ENCODE results near the gene NAA11. TPM values are rescaled to one million over a fixed set of nuclear protein-coding genes. Genes with fewer than 3 reads are reported as not detected.
A peak's percentile ranks its signal among the peaks of the same experiment; 100 is the strongest.

Gene NAA11
- not detected for total RNA-seq

- no peak for DNase-seq (ENCODE audit: low spot score)
Measured at GRCh38 chr4:79325864-79326328, at the start of gene NAA11. NAA11 (minus strand) TSS chr4:79326061; CDS start chr4:79325877, 184 bp downstream.

GRCh38 chr4:79370026-79370425, 44.2 kb upstream of the NAA11 start:
- no peak for DNase-seq (ENCODE audit: low spot score)

- no peak for DNase-seq (ENCODE audit: low spot score)
Measured at GRCh38 chr4:79367096-79367495, 41.2 kb upstream of the NAA11 start.

- DNase-seq (ENCODE audit: low spot score): no peak
Measured at GRCh38 chr4:79366422-79366821, 40.6 kb upstream of the NAA11 start.

GRCh38 chr4:79364061-79364460, 38.2 kb upstream of the NAA11 start:
- no peak for DNase-seq (ENCODE audit: low spot score)

GRCh38 chr4:79362626-79363025, 36.8 kb upstream of the NAA11 start:
- no peak for DNase-seq (ENCODE audit: low spot score)

- DNase-seq (ENCODE audit: low spot score): no peak
Measured at GRCh38 chr4:79360006-79360405, 34.1 kb upstream of the NAA11 start.

GRCh38 chr4:79358438-79358837, 32.6 kb upstream of the NAA11 start:
- DNase-seq (ENCODE audit: low spot score): no peak

- DNase-seq (ENCODE audit: low spot score): no peak
Measured at GRCh38 chr4:79357365-79357764, 31.5 kb upstream of the NAA11 start.

GRCh38 chr4:79353075-79353474, 27.2 kb upstream of the NAA11 start:
- DNase-seq (ENCODE audit: low spot score): no peak

- DNase-seq (ENCODE audit: low spot score): no peak
Measured at GRCh38 chr4:79348405-79348804, 22.5 kb upstream of the NAA11 start.

- no peak for DNase-seq (ENCODE audit: low spot score)
Measured at GRCh38 chr4:79341893-79342653, 16.2 kb upstream of the NAA11 start.

- no peak for DNase-seq (ENCODE audit: low spot score)
Measured at GRCh38 chr4:79340568-79340967, 14.7 kb upstream of the NAA11 start.

- DNase-seq (ENCODE audit: low spot score): no peak
Measured at GRCh38 chr4:79338148-79338547, 12.3 kb upstream of the NAA11 start.

- DNase-seq (ENCODE audit: low spot score): no peak
Measured at GRCh38 chr4:79334783-79335182, 8.9 kb upstream of the NAA11 start.

GRCh38 chr4:79334341-79334740, 8.5 kb upstream of the NAA11 start:
- no peak for DNase-seq (ENCODE audit: low spot score)

- DNase-seq (ENCODE audit: low spot score): peak; percentile 56
Measured at GRCh38 chr4:79331126-79331876, 5.4 kb upstream of the NAA11 start.

GRCh38 chr4:79330720-79331119, 4.9 kb upstream of the NAA11 start:
- no peak for DNase-seq (ENCODE audit: low spot score)

- no peak for DNase-seq (ENCODE audit: low spot score)
Measured at GRCh38 chr4:79325436-79325835, 425 bp downstream of the NAA11 start.

GRCh38 chr4:79319975-79320374, 5.9 kb downstream of the NAA11 start:
- DNase-seq (ENCODE audit: low spot score): no peak

GRCh38 chr4:79317711-79318110, 8.2 kb downstream of the NAA11 start:
- DNase-seq (ENCODE audit: low spot score): no peak

- no peak for DNase-seq (ENCODE audit: low spot score)
Measured at GRCh38 chr4:79315891-79316290, 10.0 kb downstream of the NAA11 start.

- no peak for DNase-seq (ENCODE audit: low spot score)
Measured at GRCh38 chr4:79311279-79311678, 14.6 kb downstream of the NAA11 start.
